ENCODE measurements around the gene HIVEP3. TPM values are rescaled to one million over a fixed set of nuclear protein-coding genes. Genes with fewer than 3 reads are reported as not detected.

Gene HIVEP3
- polyA plus RNA-seq, 1 donor (not counting 4 experiments of a cell fraction or from before 2014, with no cell fraction given): 1.1 TPM

GRCh38 chr1:41587791-41588190, 330.9 kb downstream of the HIVEP3 start:
- Histone ChIP-seq H3K4me3 (ENCODE audit: control insufficient read depth in 2 of 3, extremely low read depth in 1 of 3, insufficient read depth in 2 of 3, low read depth in 1 of 3, low read length in 3 of 3) (no peak overlapping the region), H3K27me3 (ENCODE audit: control insufficient read depth, extremely low read depth, insufficient read depth, low read length) (no peaks in the 10 kb centered on the region), H3K27ac (ENCODE audit: control insufficient read depth, insufficient read depth, low read length) (no peak overlapping the region), H3K4me2 (ENCODE audit: control insufficient read depth, extremely low read depth, insufficient read depth, low read depth, low read length) (no peak overlapping the region), H3K9me3 (ENCODE audit: control insufficient read depth, low read depth, low read length) (no peaks in the 10 kb centered on the region), H3K9ac (ENCODE audit: control insufficient read depth, extremely low read depth, insufficient read depth, low read length) (no peak overlapping the region), H3K4me1 (ENCODE audit: control insufficient read depth, extremely low read depth, insufficient read depth, low read length) (no peaks in the 10 kb centered on the region), H3K9me1 (ENCODE audit: control insufficient read depth, extremely low read depth, insufficient read depth, low read length) (no peaks in the 10 kb centered on the region), H2AFZ (ENCODE audit: control insufficient read depth, low read length) (no peak overlapping the region), H4K20me1 (ENCODE audit: control insufficient read depth, extremely low read depth, insufficient read depth, low read length) (no peaks in the 10 kb centered on the region), H3K36me3 (ENCODE audit: control insufficient read depth in 2 of 2, extremely low read depth in 1 of 2, insufficient read depth in 2 of 2, low read length in 2 of 2) (no peaks in the 10 kb centered on the region), H3K79me2 (ENCODE audit: control insufficient read depth, insufficient read depth, low read length) (no peaks in the 10 kb centered on the region)
- TF ChIP-seq EZH2 (IDR thresholded peaks at IDR 0.05; ENCODE audit: low read length): no peak
- TF ChIP-seq, protein P1, sequence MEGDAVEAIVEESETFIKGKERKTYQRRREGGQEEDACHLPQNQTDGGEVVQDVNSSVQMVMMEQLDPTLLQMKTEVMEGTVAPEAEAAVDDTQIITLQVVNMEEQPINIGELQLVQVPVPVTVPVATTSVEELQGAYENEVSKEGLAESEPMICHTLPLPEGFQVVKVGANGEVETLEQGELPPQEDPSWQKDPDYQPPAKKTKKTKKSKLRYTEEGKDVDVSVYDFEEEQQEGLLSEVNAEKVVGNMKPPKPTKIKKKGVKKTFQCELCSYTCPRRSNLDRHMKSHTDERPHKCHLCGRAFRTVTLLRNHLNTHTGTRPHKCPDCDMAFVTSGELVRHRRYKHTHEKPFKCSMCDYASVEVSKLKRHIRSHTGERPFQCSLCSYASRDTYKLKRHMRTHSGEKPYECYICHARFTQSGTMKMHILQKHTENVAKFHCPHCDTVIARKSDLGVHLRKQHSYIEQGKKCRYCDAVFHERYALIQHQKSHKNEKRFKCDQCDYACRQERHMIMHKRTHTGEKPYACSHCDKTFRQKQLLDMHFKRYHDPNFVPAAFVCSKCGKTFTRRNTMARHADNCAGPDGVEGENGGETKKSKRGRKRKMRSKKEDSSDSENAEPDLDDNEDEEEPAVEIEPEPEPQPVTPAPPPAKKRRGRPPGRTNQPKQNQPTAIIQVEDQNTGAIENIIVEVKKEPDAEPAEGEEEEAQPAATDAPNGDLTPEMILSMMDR (optimal IDR thresholded peaks at IDR 0.05 in 1 of 3, IDR thresholded peaks at IDR 0.05 in 1 of 3, conservative IDR thresholded peaks at IDR 0.05 in 1 of 3; ENCODE audit: extremely low read depth in 1 of 3, insufficient read depth in 2 of 3, low read length in 3 of 3): no peak
- no peak for DNase-seq (ENCODE audit: low read depth, low spot score)
- dilution Hi-C loops (cut with MboI; ENCODE audit: extremely low pct_ligation_motif_present, low sequenced_read_pairs): no loop called here
- FAIRE-seq: no peak

DNA sequence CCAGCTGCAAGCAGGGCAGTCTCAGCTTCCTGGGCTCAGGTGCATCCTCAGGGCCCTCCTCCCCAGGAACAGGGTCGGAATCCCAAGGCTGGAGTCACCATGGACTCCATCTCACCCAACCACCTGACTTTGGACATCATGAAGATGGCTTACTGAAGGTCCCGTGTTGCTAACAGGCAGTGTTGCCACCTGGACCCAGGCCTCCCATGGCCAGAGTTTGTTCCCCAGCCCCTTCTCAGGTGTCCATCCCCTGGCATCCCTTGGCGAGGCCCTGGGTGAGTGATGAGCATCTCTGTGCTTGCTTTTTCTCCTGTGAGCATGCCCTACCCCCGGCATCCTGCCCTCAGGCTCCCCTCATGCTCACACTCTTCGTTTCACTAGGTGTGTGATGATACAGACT, 332.5 kb downstream of the HIVEP3 start:
- no peaks in the 10 kb centered on the region for H3K4me1 ChIP-seq (ENCODE audit: control insufficient read depth, extremely low read depth, insufficient read depth, low read length)
- no peaks in the 10 kb centered on the region for H3K9me1 ChIP-seq (ENCODE audit: control insufficient read depth, extremely low read depth, insufficient read depth, low read length)
- dilution Hi-C loops (cut with MboI; ENCODE audit: extremely low pct_ligation_motif_present, low sequenced_read_pairs): no loop called here
- no peaks in the 10 kb centered on the region for H3K9me3 ChIP-seq (ENCODE audit: control insufficient read depth, low read depth, low read length)
- FAIRE-seq: no peak
- no peak for TF ChIP-seq EZH2 (IDR thresholded peaks at IDR 0.05; ENCODE audit: low read length)
- TF ChIP-seq, protein P1 (optimal IDR thresholded peaks at IDR 0.05 in 1 of 3, IDR thresholded peaks at IDR 0.05 in 1 of 3, conservative IDR thresholded peaks at IDR 0.05 in 1 of 3; ENCODE audit: extremely low read depth in 1 of 3, insufficient read depth in 2 of 3, low read length in 3 of 3): no peak
- no peaks in the 10 kb centered on the region for H4K20me1 ChIP-seq (ENCODE audit: control insufficient read depth, extremely low read depth, insufficient read depth, low read length)
- H3K4me2 ChIP-seq (ENCODE audit: control insufficient read depth, extremely low read depth, insufficient read depth, low read depth, low read length): no peak overlapping the region
- no peak overlapping the region for H2AFZ ChIP-seq (ENCODE audit: control insufficient read depth, low read length)
- DNase-seq (ENCODE audit: low read depth, low spot score): no peak
- H3K27me3 ChIP-seq (ENCODE audit: control insufficient read depth, extremely low read depth, insufficient read depth, low read length): no peaks in the 10 kb centered on the region
- H3K27ac ChIP-seq (ENCODE audit: control insufficient read depth, insufficient read depth, low read length): no peak overlapping the region
- no peaks in the 10 kb centered on the region for H3K79me2 ChIP-seq (ENCODE audit: control insufficient read depth, insufficient read depth, low read length)
- no peaks in the 10 kb centered on the region for H3K36me3 ChIP-seq (ENCODE audit: control insufficient read depth in 2 of 2, extremely low read depth in 1 of 2, insufficient read depth in 2 of 2, low read length in 2 of 2)
- no peak overlapping the region for H3K4me3 ChIP-seq (ENCODE audit: control insufficient read depth in 2 of 3, extremely low read depth in 1 of 3, insufficient read depth in 2 of 3, low read depth in 1 of 3, low read length in 3 of 3)
- no peak overlapping the region for H3K9ac ChIP-seq (ENCODE audit: control insufficient read depth, extremely low read depth, insufficient read depth, low read length)

All from keratinocyte (primary cell).